Osteoblast (primary cell): ENCODE results near the gene KHSRP. TPM values are rescaled to one million over a fixed set of nuclear protein-coding genes. Genes with fewer than 3 reads are reported as not detected.
A peak's percentile ranks its signal among the peaks of the same experiment; 100 is the strongest.

Experiments
- DNase-seq: peaks from one replicate; pipeline ENCODE4 v3.0.0; 2011; ENCODE audit warnings: low spot score, mixed read lengths; ENCODE audit not compliant: insufficient read length; ENCODE audit errors: missing footprints
- H2AFZ ChIP-seq: 2 replicates; pipeline ENCODE4 v1.6.0; 2011; ENCODE audit warnings: mild to moderate bottlenecking, low read length
- H3K27ac ChIP-seq: 2 replicates; pipeline ENCODE4 v1.5.1; 2011; ENCODE audit warnings: mild to moderate bottlenecking, low read depth, low read length, moderate library complexity
- H3K27me3 ChIP-seq: 2 replicates; pipeline ENCODE4 v1.6.0; 2012; ENCODE audit warnings: mild to moderate bottlenecking, control low read depth, inconsistent platforms, low read length, moderate library complexity; ENCODE audit not compliant: insufficient read depth
- H3K36me3 ChIP-seq: 2 replicates; pipeline ENCODE4 v1.5.1; 2011; ENCODE audit warnings: mild to moderate bottlenecking, low read length, control low read depth, moderate library complexity; ENCODE audit not compliant: insufficient read depth
- H3K4me1 ChIP-seq: 2 replicates; pipeline ENCODE4 v1.5.1; 2011; ENCODE audit warnings: mild to moderate bottlenecking, low read length, control low read depth, moderate library complexity; ENCODE audit not compliant: insufficient read depth
- H3K4me2 ChIP-seq: 2 replicates; pipeline ENCODE4 v1.6.0; 2011; ENCODE audit warnings: mild to moderate bottlenecking, low read length; ENCODE audit not compliant: insufficient read depth
- H3K4me3 ChIP-seq: fragments of 200-600 bp; sonication (generic); 3 replicates; pipeline ENCODE4 v1.5.1; 2012; ENCODE audit warnings: mild to moderate bottlenecking, low read length, inconsistent platforms; ENCODE audit not compliant: insufficient read depth
- H3K79me2 ChIP-seq: 2 replicates; pipeline ENCODE4 v1.6.0; 2012; ENCODE audit warnings: mild to moderate bottlenecking, low read length, control low read depth, inconsistent platforms; ENCODE audit not compliant: insufficient read depth
- H3K9me3 ChIP-seq: 2 replicates; pipeline ENCODE4 v1.5.1; 2011; ENCODE audit warnings: low read depth, low read length, control low read depth
- H4K20me1 ChIP-seq: 2 replicates; pipeline ENCODE4 v1.6.0; 2012; ENCODE audit warnings: mild to moderate bottlenecking, low read length, control low read depth; ENCODE audit not compliant: insufficient read depth
- total RNA-seq: library from RNA; depleted of rRNA; stranded (reverse); fragments of >200 nt; gene quantifications from 2 replicates; pipeline ENCODE4 v1.2.3, GENCODE V29; 2012
- TF ChIP-seq, protein P1 (sequence below): IDR thresholded peaks from 2 replicates; pipeline ENCODE4 v1.5.1; 2011; ENCODE audit warnings: mild to moderate bottlenecking, low read depth, low read length, moderate library complexity; ENCODE audit errors: extremely low read depth

Gene KHSRP
- total RNA-seq, 1 donor: 90.5 TPM

GRCh38 chr19:6459262-6460098 is 34.9 kb upstream of the KHSRP start, which contains the start of gene SLC25A23:
Gene SLC25A23 (minus strand): TSS chr19:6459792. CDS start chr19:6459628, 164 bp downstream.
- Histone ChIP-seq H3K9me3 (no peaks in the 10 kb centered on the region), H3K27me3 (peaks cover 4% of the 10 kb centered on the region), H3K4me3 (peak within 1 kb of the TSS; percentile 76), H3K79me2 (no peaks in the 10 kb centered on the region), H3K36me3 (no peaks in the 10 kb centered on the region), H3K27ac (no peak within 1 kb of the TSS), H3K4me2 (peak within 1 kb of the TSS; percentile 83), H4K20me1 (no peaks in the 10 kb centered on the region), H2AFZ (peak within 1 kb of the TSS; percentile 75), H3K4me1 (peaks cover 8% of the 10 kb centered on the region)
- DNase-seq: peak; percentile 94
- TF ChIP-seq, protein P1, sequence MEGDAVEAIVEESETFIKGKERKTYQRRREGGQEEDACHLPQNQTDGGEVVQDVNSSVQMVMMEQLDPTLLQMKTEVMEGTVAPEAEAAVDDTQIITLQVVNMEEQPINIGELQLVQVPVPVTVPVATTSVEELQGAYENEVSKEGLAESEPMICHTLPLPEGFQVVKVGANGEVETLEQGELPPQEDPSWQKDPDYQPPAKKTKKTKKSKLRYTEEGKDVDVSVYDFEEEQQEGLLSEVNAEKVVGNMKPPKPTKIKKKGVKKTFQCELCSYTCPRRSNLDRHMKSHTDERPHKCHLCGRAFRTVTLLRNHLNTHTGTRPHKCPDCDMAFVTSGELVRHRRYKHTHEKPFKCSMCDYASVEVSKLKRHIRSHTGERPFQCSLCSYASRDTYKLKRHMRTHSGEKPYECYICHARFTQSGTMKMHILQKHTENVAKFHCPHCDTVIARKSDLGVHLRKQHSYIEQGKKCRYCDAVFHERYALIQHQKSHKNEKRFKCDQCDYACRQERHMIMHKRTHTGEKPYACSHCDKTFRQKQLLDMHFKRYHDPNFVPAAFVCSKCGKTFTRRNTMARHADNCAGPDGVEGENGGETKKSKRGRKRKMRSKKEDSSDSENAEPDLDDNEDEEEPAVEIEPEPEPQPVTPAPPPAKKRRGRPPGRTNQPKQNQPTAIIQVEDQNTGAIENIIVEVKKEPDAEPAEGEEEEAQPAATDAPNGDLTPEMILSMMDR: no peak

- H3K36me3 ChIP-seq: peaks cover 2% of the 10 kb centered on the region
- peak overlapping the region; percentile 83 for H3K4me2 ChIP-seq
- H3K27me3 ChIP-seq: peaks cover under 1% of the 10 kb centered on the region
- peaks cover 2% of the 10 kb centered on the region for H3K9me3 ChIP-seq
- no peaks in the 10 kb centered on the region for H4K20me1 ChIP-seq
- H3K79me2 ChIP-seq: no peaks in the 10 kb centered on the region
- peak; percentile 74 for DNase-seq
- H3K4me3 ChIP-seq: peak overlapping the region; percentile 76
- H2AFZ ChIP-seq: no peak overlapping the region
- peaks cover 8% of the 10 kb centered on the region for H3K4me1 ChIP-seq
- no peak overlapping the region for H3K27ac ChIP-seq
- TF ChIP-seq, protein P1: no peak
Observed at GRCh38 chr19:6458695-6459261, 34.2 kb upstream of the KHSRP start.

- DNase-seq: peak; percentile 79
Observed at GRCh38 chr19:6457958-6458694, 33.5 kb upstream of the KHSRP start.

More at GRCh38 chr19:6457958-6458694, 33.5 kb upstream of the KHSRP start:
- TF ChIP-seq, protein P1: no peak
- no peak overlapping the region for H3K27ac ChIP-seq
- peaks cover 2% of the 10 kb centered on the region for H3K36me3 ChIP-seq
- H3K79me2 ChIP-seq: no peaks in the 10 kb centered on the region
- no peaks in the 10 kb centered on the region for H4K20me1 ChIP-seq
- H2AFZ ChIP-seq: no peak overlapping the region
- peaks cover 8% of the 10 kb centered on the region for H3K4me1 ChIP-seq
- H3K9me3 ChIP-seq: peaks cover 2% of the 10 kb centered on the region
- no peaks in the 10 kb centered on the region for H3K27me3 ChIP-seq
- H3K4me2 ChIP-seq: no peak overlapping the region
- no peak overlapping the region for H3K4me3 ChIP-seq
